Esophagus squamous epithelium (tissue), 5 donors: ENCODE results near the gene ONECUT3. TPM values are rescaled to one million over a fixed set of nuclear protein-coding genes. Genes with fewer than 3 reads are reported as not detected.

Experiments
- DNase-seq: peaks from one replicate; lab custom pipeline; 2025; lab: John Stamatoyannopoulos, UW
- H3K27ac ChIP-seq, 4 donors: fragments of 200-600 bp; sonication (generic); one replicate each; pipeline ENCODE4 v1.5.1; 2016 to 2019; ENCODE audit warnings: mild to moderate bottlenecking in 1 of 4
- H3K27me3 ChIP-seq, 4 donors: fragments of 200-600 bp; sonication (generic); 1 replicate in 3 of 4; 2 replicates in 1 of 4; pipeline versions ENCODE4 v1.5.1 to v1.6.0; 2017 to 2021; ENCODE audit warnings: antibody characterized with exemption in 1 of 4
- H3K36me3 ChIP-seq, 3 donors: fragments of 200-600 bp; sonication (generic); one replicate each; pipeline ENCODE4 v1.5.1; 2016 to 2019
- H3K4me1 ChIP-seq, 3 donors: fragments of 200-600 bp; sonication (generic); one replicate each; pipeline ENCODE4 v1.5.1; 2017 to 2019
- H3K4me3 ChIP-seq, 4 donors: fragments of 200-600 bp; sonication (generic); 1 replicate in 3 of 4; 2 replicates in 1 of 4; pipeline ENCODE4 v1.5.1; 2016 to 2019; ENCODE audit warnings: mild to moderate bottlenecking in 2 of 4, moderate library complexity in 1 of 4
- H3K9me3 ChIP-seq, 3 donors: fragments of 200-600 bp; sonication (generic); one replicate each; pipeline ENCODE4 v1.5.1; 2016 to 2019
- POLR2A ChIP-seq, 4 donors: fragments of 450-650 bp; IDR thresholded peaks; one replicate each; pipeline ENCODE4 v1.6.1; 2017; ENCODE audit warnings: antibody characterized with exemption in 4 of 4, mild to moderate bottlenecking in 4 of 4, moderate library complexity in 3 of 4
- WGBS, 2 donors: methylation state at CpG; one replicate each; pipeline ENCODE4 v1.1.5; 2018; 5-methylcytosine and 5-hydroxymethylcytosine counted together
- intact Hi-C: fragments of 100-400 bp; cut with DNase I; formaldehyde crosslinking; loops from one replicate; pipeline ENCODE4 v1.15.0; 2022
- total RNA-seq, 4 donors: library from RNA; depleted of rRNA; stranded (reverse); fragments of >200 nt; gene quantifications; one replicate each; pipeline ENCODE4 v1.1.0, GENCODE V29; 2016
- TF ChIP-seq, protein P1 (sequence below), 6 experiments: fragments of 450-650 bp in 4 of 6; fragments of 200-600 bp in 2 of 6; sonication (generic) in 2 of 6; IDR thresholded peaks; one replicate each; pipeline ENCODE4 v1.5.1; 2016 to 2019; ENCODE audit warnings: antibody characterized with exemption in 6 of 6, mild to moderate bottlenecking in 4 of 6, moderate library complexity in 4 of 6
- donor health status: DM: yes; HTN: yes; CAD: no.

Gene ONECUT3
- total RNA-seq, 4 donors from 2014 or later = not detected

DNA sequence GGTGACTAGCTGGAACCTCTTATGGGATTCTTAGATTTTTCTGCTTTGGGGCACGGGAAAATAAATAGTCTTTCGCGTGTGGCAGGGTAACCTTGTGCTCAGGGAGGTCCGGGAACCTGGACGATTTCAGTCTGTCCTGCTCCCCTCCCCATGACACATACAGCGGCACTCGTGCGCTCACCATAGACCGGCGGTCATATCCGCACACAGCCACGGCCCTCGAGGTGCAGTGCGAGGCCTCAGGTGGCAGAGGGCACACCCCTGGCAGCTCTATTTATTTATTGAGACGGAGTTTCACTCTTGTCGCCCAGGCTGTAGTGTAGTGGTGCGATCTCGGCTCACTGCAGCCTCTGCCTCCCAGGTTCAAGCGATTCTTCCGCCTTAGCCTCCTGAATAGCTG lies 3.0 kb downstream of the ONECUT3 start:
- Histone ChIP-seq H3K9me3 (no peaks in the 10 kb centered on the region), H3K36me3 (no peaks in the 10 kb centered on the region), H3K27me3 (peaks cover 61 to 100% (median 67%) of the 10 kb centered on the region in 4 donors), H3K4me3 (no peak overlapping the region), H3K27ac (no peak overlapping the region), H3K4me1 (peaks cover 4 to 44% (median 13%) of the 10 kb centered on the region in 3 donors)
- no peak for DNase-seq
- intact Hi-C loops = no loop called here
- WGBS, 2 donors = 7 to 14% methylated on average over 7 to 15 of the region's 20 CpGs
- TF ChIP-seq, protein P1, sequence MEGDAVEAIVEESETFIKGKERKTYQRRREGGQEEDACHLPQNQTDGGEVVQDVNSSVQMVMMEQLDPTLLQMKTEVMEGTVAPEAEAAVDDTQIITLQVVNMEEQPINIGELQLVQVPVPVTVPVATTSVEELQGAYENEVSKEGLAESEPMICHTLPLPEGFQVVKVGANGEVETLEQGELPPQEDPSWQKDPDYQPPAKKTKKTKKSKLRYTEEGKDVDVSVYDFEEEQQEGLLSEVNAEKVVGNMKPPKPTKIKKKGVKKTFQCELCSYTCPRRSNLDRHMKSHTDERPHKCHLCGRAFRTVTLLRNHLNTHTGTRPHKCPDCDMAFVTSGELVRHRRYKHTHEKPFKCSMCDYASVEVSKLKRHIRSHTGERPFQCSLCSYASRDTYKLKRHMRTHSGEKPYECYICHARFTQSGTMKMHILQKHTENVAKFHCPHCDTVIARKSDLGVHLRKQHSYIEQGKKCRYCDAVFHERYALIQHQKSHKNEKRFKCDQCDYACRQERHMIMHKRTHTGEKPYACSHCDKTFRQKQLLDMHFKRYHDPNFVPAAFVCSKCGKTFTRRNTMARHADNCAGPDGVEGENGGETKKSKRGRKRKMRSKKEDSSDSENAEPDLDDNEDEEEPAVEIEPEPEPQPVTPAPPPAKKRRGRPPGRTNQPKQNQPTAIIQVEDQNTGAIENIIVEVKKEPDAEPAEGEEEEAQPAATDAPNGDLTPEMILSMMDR (IDR thresholded peaks at IDR 0.05) = no peak
- TF ChIP-seq POLR2A (IDR thresholded peaks at IDR 0.05) = no peak

- Histone ChIP-seq H3K4me1 (peaks cover 4 to 44% (median 13%) of the 10 kb centered on the region in 3 donors), H3K27me3 (peaks cover 61 to 100% (median 65%) of the 10 kb centered on the region in 4 donors), H3K36me3 (no peaks in the 10 kb centered on the region), H3K4me3 (no peak overlapping the region), H3K9me3 (no peaks in the 10 kb centered on the region), H3K27ac (no peak overlapping the region)
- DNase-seq = no peak
- intact Hi-C loops = no loop called here
- 9 to 10% methylated on average over 6 to 9 of the region's 29 CpGs for WGBS, 2 donors
- TF ChIP-seq, protein P1 (IDR thresholded peaks at IDR 0.05) = no peak
- TF ChIP-seq POLR2A (IDR thresholded peaks at IDR 0.05) = no peak
These were observed 3.6 kb downstream of the ONECUT3 start for GRCh38 chr19:1756705-1757465.

GRCh38 chr19:1757468-1758230 lies 4.3 kb downstream of the ONECUT3 start:
- Histone ChIP-seq H3K27me3 (peaks cover 60 to 100% (median 66%) of the 10 kb centered on the region in 4 donors), H3K4me1 (peaks cover 4 to 44% (median 13%) of the 10 kb centered on the region in 3 donors), H3K36me3 (no peaks in the 10 kb centered on the region), H3K4me3 (no peak overlapping the region), H3K9me3 (no peaks in the 10 kb centered on the region), H3K27ac (no peak overlapping the region)
- TF ChIP-seq POLR2A (IDR thresholded peaks at IDR 0.05) = no peak
- TF ChIP-seq, protein P1 (IDR thresholded peaks at IDR 0.05) = no peak
- no peak for DNase-seq
- intact Hi-C loops = no loop called here
- 0 to 1% methylated on average over 5 to 27 of the region's 86 CpGs for WGBS, 2 donors

DNA sequence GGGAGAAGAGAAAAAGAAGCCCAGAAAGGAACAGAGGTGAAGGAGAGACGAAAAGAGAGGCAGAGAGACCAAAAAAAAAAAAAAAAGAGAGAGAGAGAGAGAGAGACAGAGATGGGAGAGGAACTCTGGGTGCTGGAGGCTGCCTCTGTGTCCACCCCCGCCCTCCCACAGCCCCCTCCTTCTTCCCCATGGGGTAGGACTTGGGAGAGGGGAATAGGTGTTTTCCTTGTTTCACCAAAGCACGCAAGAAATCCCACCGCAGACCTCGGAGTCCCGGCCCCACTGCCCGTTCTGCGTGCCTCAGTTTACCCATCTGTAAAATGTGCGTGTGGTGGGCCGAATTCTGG lies 4.9 kb downstream of the ONECUT3 start:
- Histone ChIP-seq H3K27me3 (peaks cover 55 to 100% (median 68%) of the 10 kb centered on the region in 4 donors), H3K27ac (no peak overlapping the region), H3K4me1 (peaks cover 4 to 42% (median 12%) of the 10 kb centered on the region in 3 donors), H3K9me3 (no peaks in the 10 kb centered on the region), H3K4me3 (no peak overlapping the region), H3K36me3 (no peaks in the 10 kb centered on the region)
- TF ChIP-seq POLR2A (IDR thresholded peaks at IDR 0.05) = no peak
- TF ChIP-seq, protein P1 (IDR thresholded peaks at IDR 0.05) = no peak
- DNase-seq = no peak
- intact Hi-C loops = no loop called here
- 11 to 13% methylated on average over 10 of the region's 10 CpGs for WGBS, 2 donors
